Measurements from ENCODE around the gene IQCB1. TPM values are rescaled to one million over a fixed set of nuclear protein-coding genes. Genes with fewer than 3 reads are reported as not detected.

Gene IQCB1
- total RNA-seq, 2 experiments from 2014 or later = 28.4 to 34.0 TPM

DNA sequence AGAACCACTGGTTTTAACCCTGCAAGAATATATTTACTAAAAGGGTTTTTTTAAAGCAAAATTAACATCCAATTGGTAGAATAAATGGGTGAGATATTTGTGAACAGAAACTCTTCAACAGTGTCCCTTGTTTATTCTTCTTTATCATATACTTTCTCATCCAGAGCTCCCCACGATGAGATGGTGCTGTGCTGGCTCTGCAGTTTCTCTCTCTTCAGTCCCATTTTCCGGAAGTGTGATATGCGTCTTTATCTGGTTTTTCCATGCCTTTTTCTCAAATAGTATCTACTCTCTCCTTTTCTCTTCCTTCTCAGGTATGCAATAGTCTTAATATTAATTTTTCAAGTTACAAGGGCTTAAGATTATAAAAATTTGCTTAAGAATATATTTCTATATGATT is 1.6 kb upstream of the IQCB1 start:
- H3K27ac Mint-ChIP-seq = peak overlapping the region; percentile 95
- CTCF ChIA-PET = no interaction called here
- no peaks in the 10 kb centered on the region for H3K9me3 Mint-ChIP-seq

DNA sequence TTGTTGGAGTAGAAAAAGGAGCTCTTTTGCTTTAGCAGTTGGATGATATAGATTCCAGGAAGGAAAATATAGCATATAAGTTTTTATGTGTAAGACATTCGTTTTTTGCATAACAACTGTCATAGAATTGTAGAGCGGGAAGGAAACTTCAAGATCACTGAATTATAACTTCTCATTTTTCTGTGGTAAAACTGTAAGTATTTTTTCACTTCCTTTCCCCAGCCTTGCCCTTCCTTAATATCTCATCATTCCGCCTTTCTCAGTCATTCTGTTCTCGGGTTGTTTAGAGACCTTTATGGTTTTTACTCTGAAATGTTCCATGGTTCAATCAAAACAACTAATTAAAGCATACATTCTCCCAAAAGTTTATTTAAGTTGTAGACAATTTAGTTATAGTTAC is 1.2 kb upstream of the IQCB1 start:
- Mint-ChIP-seq H3K4me1 (peaks cover 40% of the 10 kb centered on the region), H3K27me3 (no peaks in the 10 kb centered on the region), H3K9me3 (no peaks in the 10 kb centered on the region), H3K4me3 (peak overlapping the region; percentile 81), H3K36me3 (ENCODE audit: low read depth) (peaks cover 27% of the 10 kb centered on the region), H3K27ac (peak overlapping the region; percentile 95)
- POLR2A ChIA-PET = no interaction called here
- DNase-seq = no peak
- CTCF ChIA-PET = no interaction called here

More for the DNA sequence above, 1.6 kb upstream of the IQCB1 start:
- peaks cover 40% of the 10 kb centered on the region for H3K4me1 Mint-ChIP-seq
- H3K4me3 Mint-ChIP-seq = peak overlapping the region; percentile 81
- peaks cover 24% of the 10 kb centered on the region for H3K36me3 Mint-ChIP-seq (ENCODE audit: low read depth)
- POLR2A ChIA-PET = no interaction called here
- DNase-seq = no peak
- no peaks in the 10 kb centered on the region for H3K27me3 Mint-ChIP-seq

DNA sequence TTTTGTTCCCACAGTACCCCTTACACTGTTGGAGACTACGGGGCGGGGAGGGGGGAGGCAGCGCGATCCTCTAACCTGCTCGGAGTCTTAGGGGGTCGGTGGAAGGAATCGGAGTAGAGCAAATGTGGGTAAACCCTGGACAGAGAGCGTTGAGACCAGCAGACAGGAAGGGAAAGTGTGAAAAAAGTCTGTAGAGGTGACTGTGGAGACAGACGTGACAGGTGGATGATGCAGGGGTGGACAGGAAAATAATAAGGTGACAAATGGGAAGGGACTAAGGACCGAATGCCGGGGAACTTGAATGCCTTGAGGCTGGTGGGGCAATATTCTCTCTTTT is 573 bp upstream of the IQCB1 start:
- Mint-ChIP-seq H3K27ac (peak overlapping the region; percentile 95), H3K36me3 (ENCODE audit: low read depth) (peaks cover 29% of the 10 kb centered on the region), H3K9me3 (no peaks in the 10 kb centered on the region), H3K27me3 (no peaks in the 10 kb centered on the region), H3K4me1 (peaks cover 44% of the 10 kb centered on the region), H3K4me3 (peak overlapping the region; percentile 81)
- ChIA-PET CTCF (no interaction called here), POLR2A (no interaction called here)
- no peak for DNase-seq

DNA sequence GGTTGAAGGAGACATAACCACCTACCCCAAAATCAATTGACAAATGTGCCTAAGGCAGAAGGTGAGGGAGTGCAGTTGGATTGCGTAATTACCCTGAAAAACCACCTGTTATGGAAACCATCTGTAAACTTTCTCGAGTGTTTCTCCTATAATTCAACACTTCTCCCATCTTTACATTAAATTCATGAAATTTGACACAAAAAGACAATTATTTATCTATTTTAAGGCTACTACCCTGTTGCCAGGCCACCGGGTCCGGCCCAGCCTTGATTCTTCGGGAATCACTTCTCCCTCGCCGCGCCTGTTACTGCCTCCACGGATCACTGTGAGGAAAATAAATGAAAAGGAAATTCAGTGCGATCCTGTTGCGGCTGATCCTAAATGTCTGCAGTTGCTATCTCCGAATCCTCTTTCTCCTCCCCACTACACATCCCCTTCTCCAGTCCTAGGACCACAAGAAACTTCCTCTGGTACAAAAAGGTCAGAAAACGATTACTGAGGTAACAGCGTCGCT is 646 bp downstream of the IQCB1 start:
- H3K4me3 Mint-ChIP-seq = peak overlapping the region; percentile 81
- H3K4me1 Mint-ChIP-seq = peaks cover 44% of the 10 kb centered on the region
- no peaks in the 10 kb centered on the region for H3K9me3 Mint-ChIP-seq
- ChIA-PET POLR2A (no interaction called here), CTCF (interaction anchor here (0.6 kb wide), 1 partner anchor 54 kb away, joined by 3 read pairs; no protein-coding TSS in a partner anchor)
- H3K27me3 Mint-ChIP-seq = no peaks in the 10 kb centered on the region
- no peak for DNase-seq
- peak overlapping the region; percentile 95 for H3K27ac Mint-ChIP-seq
- H3K36me3 Mint-ChIP-seq (ENCODE audit: low read depth) = peaks cover 29% of the 10 kb centered on the region

DNA sequence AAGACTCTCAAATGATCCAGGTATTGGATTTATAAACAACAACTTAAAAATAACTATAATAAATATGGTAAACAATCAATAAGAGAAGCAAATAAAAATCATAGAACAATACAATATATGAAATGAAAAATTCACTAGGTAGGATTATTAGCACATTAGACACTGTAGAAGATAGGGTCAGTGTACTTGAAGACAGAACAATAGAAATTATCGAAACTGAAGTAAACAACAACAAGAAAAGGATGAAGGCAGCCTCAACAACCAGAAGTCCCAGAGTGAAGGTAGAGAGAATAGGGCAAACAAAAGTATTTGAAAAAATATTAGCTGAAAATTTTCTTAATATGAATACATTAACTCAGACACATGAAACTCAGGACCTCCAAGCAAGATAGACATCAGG is 11.9 kb downstream of the IQCB1 start:
- Mint-ChIP-seq H3K4me1 (peaks cover 8% of the 10 kb centered on the region), H3K9me3 (peaks cover 14% of the 10 kb centered on the region), H3K27me3 (no peaks in the 10 kb centered on the region), H3K36me3 (ENCODE audit: low read depth) (peaks cover 82% of the 10 kb centered on the region), H3K4me3 (no peak overlapping the region), H3K27ac (no peak overlapping the region)
- CTCF ChIA-PET = no interaction called here
- POLR2A ChIA-PET = no interaction called here
- no peak for DNase-seq

DNA sequence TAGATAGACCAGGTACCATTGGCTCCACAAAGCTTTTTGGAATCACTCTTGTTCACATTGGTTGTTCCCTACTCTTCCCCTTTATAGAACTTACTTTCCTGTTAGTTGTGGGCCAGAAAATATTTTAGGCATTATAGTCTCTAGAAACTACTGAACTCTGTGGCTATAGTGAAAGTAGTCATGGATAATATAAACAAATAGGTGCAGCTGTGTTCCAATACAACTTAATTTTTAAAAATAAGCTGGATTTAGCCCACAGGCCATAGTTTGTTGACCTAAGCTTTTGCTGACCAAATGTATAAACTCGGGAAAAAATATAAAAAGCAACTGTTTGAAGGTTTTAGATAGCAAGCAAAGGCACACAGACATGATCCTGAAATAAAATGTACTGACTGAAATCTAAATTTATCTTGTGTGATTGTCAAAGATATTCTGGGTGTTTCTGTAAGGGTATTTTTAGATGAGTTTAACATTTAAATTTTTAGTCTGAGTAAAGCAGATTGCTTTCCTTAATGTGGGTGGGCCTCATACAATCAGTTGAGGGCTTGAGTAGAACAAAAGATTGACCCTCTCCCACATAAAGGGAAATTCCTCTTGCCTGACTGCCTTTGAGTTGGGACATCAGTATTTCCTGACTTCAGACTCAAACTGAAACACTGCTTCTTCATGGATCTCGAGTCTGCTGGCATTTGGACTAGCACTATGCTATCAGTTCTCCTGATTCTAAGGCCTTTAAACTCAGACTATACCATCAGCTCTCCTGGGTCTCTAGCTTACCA is 13.2 kb downstream of the IQCB1 start:
- POLR2A ChIA-PET = no interaction called here
- no peaks in the 10 kb centered on the region for H3K27me3 Mint-ChIP-seq

DNA sequence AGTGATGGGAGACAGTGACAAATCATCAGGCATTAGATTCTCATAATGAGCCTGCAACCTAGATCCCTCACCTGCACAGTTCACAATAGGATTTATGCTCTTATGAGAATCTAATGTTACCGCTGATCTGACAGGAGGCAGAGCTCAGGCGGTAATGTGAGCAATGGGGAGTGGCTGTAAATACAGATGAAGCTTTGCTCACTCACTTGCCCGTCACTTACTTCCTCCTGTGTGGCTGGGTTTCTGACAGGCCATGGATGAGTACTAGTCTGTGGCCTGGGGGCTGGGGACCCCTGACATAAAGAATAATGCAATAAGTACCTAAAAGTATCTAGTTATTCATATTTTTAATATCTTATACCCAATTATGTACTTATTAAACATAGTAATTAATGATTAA is 15.6 kb downstream of the IQCB1 start:
- no peaks in the 10 kb centered on the region for H3K27me3 Mint-ChIP-seq
- H3K4me3 Mint-ChIP-seq = no peak overlapping the region
- DNase-seq = no peak
- POLR2A ChIA-PET = no interaction called here
- no peak overlapping the region for H3K27ac Mint-ChIP-seq
- peaks cover 80% of the 10 kb centered on the region for H3K36me3 Mint-ChIP-seq (ENCODE audit: low read depth)
- peaks cover 16% of the 10 kb centered on the region for H3K4me1 Mint-ChIP-seq
- H3K9me3 Mint-ChIP-seq = peaks cover 22% of the 10 kb centered on the region
- CTCF ChIA-PET = interaction anchor here (1.3 kb wide), 1 partner anchor 11 kb away, joined by 3 read pairs; no protein-coding TSS in a partner anchor

More for the DNA sequence above, 13.2 kb downstream of the IQCB1 start:
- Mint-ChIP-seq H3K9me3 (peaks cover 19% of the 10 kb centered on the region), H3K36me3 (ENCODE audit: low read depth) (peaks cover 80% of the 10 kb centered on the region), H3K4me1 (peaks cover 13% of the 10 kb centered on the region), H3K27ac (no peak overlapping the region), H3K4me3 (no peak overlapping the region)
- DNase-seq = no peak
- CTCF ChIA-PET = interaction anchor here (1.1 to 1.2 kb wide), 3 partner anchors 11 to 241 kb away, joined by 3 read pairs; no protein-coding TSS in a partner anchor

DNA sequence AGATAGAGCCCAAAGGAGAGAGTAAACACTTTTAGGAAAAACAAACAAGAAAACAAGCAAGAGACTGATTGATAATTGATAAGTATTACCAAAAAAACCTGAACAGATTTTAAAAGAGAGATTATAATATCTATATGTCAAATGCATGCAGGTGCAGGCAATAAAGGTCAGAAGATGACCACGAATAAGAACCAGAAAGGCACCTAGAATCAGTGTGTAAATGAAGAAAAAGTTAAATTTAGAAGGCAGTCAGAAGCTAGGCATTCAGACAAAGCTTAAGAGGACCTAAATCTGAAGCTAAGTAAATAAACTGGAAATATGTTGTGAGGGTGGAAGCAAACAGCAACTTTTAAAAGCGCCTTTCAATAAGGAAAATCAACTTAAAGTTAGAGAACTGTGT is 16.3 kb downstream of the IQCB1 start:
- ChIA-PET CTCF (interaction anchor here (1.3 kb wide), 1 partner anchor 11 kb away, joined by 3 read pairs; no protein-coding TSS in a partner anchor), POLR2A (no interaction called here)
- no peak overlapping the region for H3K4me3 Mint-ChIP-seq
- no peaks in the 10 kb centered on the region for H3K27me3 Mint-ChIP-seq
- peaks cover 22% of the 10 kb centered on the region for H3K9me3 Mint-ChIP-seq
- H3K4me1 Mint-ChIP-seq = peaks cover 18% of the 10 kb centered on the region
- peaks cover 81% of the 10 kb centered on the region for H3K36me3 Mint-ChIP-seq (ENCODE audit: low read depth)
- DNase-seq = no peak
- H3K27ac Mint-ChIP-seq = no peak overlapping the region

DNA sequence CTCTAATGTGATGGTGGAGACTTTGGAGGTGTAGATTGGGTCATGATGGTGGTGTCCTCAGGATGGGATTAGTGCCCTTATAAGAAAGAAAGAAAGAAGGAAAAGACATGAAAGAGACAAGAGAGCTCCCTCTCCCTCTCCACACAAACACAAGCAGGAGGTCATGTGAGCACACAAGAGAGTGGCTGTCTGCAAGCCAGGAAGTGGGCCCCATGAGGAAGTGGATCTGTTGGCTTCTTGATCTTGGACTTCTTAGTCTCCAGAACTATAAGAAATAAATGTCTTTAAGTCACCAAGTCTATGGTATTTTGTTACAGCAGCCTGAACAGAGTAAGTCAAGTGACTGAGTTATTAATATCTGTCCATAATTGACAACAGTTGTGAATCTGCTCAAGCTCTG is 17.1 kb downstream of the IQCB1 start:
- Mint-ChIP-seq H3K27me3 (no peaks in the 10 kb centered on the region), H3K4me3 (no peak overlapping the region), H3K27ac (no peak overlapping the region), H3K4me1 (peaks cover 20% of the 10 kb centered on the region), H3K36me3 (ENCODE audit: low read depth) (peaks cover 77% of the 10 kb centered on the region), H3K9me3 (peaks cover 16% of the 10 kb centered on the region)
- ChIA-PET POLR2A (no interaction called here), CTCF (interaction anchor here (1.3 kb wide), 1 partner anchor 10 kb away, joined by 3 read pairs; no protein-coding TSS in a partner anchor)
- DNase-seq = no peak

DNA sequence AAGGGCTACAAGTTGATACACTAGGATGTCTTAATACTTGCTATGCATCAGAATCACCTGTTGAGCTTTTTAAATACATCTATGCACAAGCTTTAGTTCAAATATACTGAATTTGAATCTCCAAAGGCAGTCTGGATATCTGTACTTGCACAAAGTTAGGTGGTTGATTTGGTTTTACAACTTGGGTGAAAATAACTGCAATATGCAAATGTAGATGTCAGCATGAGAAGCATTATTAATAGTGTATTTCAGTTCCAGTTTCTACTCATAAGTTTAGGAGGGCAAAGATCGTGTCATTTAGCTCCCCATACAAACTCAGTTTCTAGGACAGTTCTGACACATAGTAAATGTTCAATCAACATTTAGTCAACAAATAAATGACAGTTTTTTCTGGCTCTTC is 25.6 kb downstream of the IQCB1 start:
- peaks cover 37% of the 10 kb centered on the region for H3K36me3 Mint-ChIP-seq (ENCODE audit: low read depth)
- no peaks in the 10 kb centered on the region for H3K9me3 Mint-ChIP-seq
- H3K27ac Mint-ChIP-seq = no peak overlapping the region
- DNase-seq = no peak
- CTCF ChIA-PET = interaction anchor here (1.1 kb wide), 1 partner anchor 12 kb away, joined by 5 read pairs; no protein-coding TSS in a partner anchor
- peaks cover 4% of the 10 kb centered on the region for H3K4me1 Mint-ChIP-seq
- no peaks in the 10 kb centered on the region for H3K27me3 Mint-ChIP-seq
- POLR2A ChIA-PET = no interaction called here
- no peak overlapping the region for H3K4me3 Mint-ChIP-seq

DNA sequence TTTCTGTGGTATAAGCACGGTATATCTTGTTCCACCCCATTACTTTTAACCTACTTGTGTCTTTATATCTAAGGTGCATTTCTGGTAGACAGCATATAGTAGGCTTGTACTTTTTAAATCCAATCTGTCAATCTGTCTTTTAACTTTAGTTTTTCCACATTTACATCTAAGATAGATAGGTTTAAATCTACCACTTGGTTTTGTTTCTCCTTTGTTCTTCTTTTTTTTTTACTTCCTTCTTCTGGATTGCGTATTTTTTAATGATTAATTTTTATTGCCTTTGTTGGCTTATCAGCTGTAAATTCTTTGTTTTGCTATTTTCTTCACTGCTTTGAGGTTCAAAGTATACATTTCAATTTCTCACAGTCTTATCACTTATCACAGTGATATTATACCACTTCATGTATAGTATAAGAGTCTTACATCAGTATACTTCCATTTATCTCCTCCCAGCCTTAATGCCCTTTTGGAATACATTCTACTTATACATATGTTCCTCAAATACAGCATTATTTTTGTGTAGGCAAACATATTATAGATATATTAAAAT is 31.0 kb downstream of the IQCB1 start:
- Mint-ChIP-seq H3K36me3 (ENCODE audit: low read depth) (peaks cover 40% of the 10 kb centered on the region), H3K4me3 (no peak overlapping the region), H3K9me3 (no peaks in the 10 kb centered on the region), H3K4me1 (no peaks in the 10 kb centered on the region), H3K27me3 (no peaks in the 10 kb centered on the region), H3K27ac (no peak overlapping the region)
- no peak for DNase-seq
- POLR2A ChIA-PET = no interaction called here
- CTCF ChIA-PET = no interaction called here

DNA sequence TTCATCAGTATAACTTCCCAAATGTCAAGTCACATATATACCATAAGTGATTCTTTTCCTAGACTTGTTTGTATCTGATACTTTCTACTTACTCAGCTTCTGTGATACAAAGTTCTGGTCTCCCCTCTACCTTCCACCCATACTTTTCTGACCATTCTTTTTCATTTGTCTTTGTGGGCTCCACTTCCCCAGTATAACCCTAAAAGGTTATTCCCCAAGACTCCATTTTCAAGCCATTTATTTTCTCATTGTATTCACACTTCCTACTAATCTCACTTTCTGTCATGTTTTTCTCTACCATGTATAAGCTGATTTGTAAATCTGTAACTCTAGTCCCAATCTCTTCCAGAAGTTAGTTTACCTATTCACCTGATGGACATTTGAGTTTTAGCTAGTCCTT is 34.0 kb downstream of the IQCB1 start:
- H3K27me3 Mint-ChIP-seq = no peaks in the 10 kb centered on the region
- H3K9me3 Mint-ChIP-seq = no peaks in the 10 kb centered on the region
- ChIA-PET CTCF (interaction anchor here (0.7 kb wide), 1 partner anchor 11 kb away, joined by 3 read pairs; no protein-coding TSS in a partner anchor), POLR2A (no interaction called here)
- no peaks in the 10 kb centered on the region for H3K4me1 Mint-ChIP-seq
- no peak for DNase-seq
- H3K27ac Mint-ChIP-seq = peak overlapping the region; percentile 10
- H3K4me3 Mint-ChIP-seq = no peak overlapping the region
- peaks cover 34% of the 10 kb centered on the region for H3K36me3 Mint-ChIP-seq (ENCODE audit: low read depth)

DNA sequence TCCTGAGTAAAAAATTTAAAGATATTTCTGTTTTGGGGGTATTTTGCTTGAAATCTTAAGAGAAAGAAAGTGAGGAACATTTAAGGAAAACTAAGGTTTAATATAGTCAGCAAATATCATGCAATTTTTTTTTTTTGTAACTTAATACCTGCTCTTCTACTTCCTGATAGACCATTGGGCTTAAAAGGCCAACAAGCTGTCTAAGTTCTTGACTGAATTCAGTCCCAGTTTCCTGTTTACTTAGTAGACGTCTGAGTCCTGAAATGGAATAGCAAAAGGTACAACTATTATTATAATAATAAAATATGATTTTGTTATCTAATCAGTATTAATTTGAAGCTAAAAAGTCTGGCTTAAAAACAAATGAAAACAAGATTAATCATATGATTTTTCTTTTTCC is 37.9 kb downstream of the IQCB1 start:
- no peak overlapping the region for H3K4me3 Mint-ChIP-seq
- H3K27me3 Mint-ChIP-seq = no peaks in the 10 kb centered on the region
- CTCF ChIA-PET = no interaction called here
- DNase-seq = no peak
- no peak overlapping the region for H3K27ac Mint-ChIP-seq
- peaks cover 30% of the 10 kb centered on the region for H3K36me3 Mint-ChIP-seq (ENCODE audit: low read depth)
- H3K9me3 Mint-ChIP-seq = no peaks in the 10 kb centered on the region
- POLR2A ChIA-PET = no interaction called here
- no peaks in the 10 kb centered on the region for H3K4me1 Mint-ChIP-seq

Measured in activated CD4-positive, alpha-beta T cell treated with anti-CD3 and anti-CD28 coated beads, Interleukin-2, amount 10 ng/mL, durations not matched to agents 7 days and 5 days (primary cell).